ENCODE data around the gene DAG1. TPM values are rescaled to one million over a fixed set of nuclear protein-coding genes. Genes with fewer than 3 reads are reported as not detected.

Gene DAG1
- total RNA-seq, 1 donor from 2014 or later, result 43.6 TPM

- no peak for TF ChIP-seq CTCF (conservative IDR thresholded peaks at IDR 0.05; ENCODE audit: low read depth, low read length)
- no peak for DNase-seq (ENCODE audit: low read depth)
- H3K4me3 ChIP-seq (ENCODE audit: low read depth, low read length), result no peak overlapping the region
Observed at GRCh38 chr3:49500205-49500731, 30.2 kb downstream of the DAG1 start.

GRCh38 chr3:49500732-49501609, 30.9 kb downstream of the DAG1 start:
- no peak overlapping the region for H3K4me3 ChIP-seq (ENCODE audit: low read depth, low read length)
- no peak for TF ChIP-seq CTCF (conservative IDR thresholded peaks at IDR 0.05; ENCODE audit: low read depth, low read length)
- DNase-seq (ENCODE audit: low read depth), result peak; percentile 82

- DNase-seq (ENCODE audit: low read depth), result no peak
- H3K4me3 ChIP-seq (ENCODE audit: low read depth, low read length), result no peak overlapping the region
- TF ChIP-seq CTCF (conservative IDR thresholded peaks at IDR 0.05; ENCODE audit: low read depth, low read length), result no peak
Observed at GRCh38 chr3:49501842-49502241, 31.8 kb downstream of the DAG1 start.

- no peak for TF ChIP-seq CTCF (conservative IDR thresholded peaks at IDR 0.05; ENCODE audit: low read depth, low read length)
- H3K4me3 ChIP-seq (ENCODE audit: low read depth, low read length), result no peak overlapping the region
Observed at GRCh38 chr3:49506906-49507305, 36.8 kb downstream of the DAG1 start.

GRCh38 chr3:49509028-49509561, 39.0 kb downstream of the DAG1 start:
- DNase-seq (ENCODE audit: low read depth), result no peak
- H3K4me3 ChIP-seq (ENCODE audit: low read depth, low read length), result no peak overlapping the region
- no peak for TF ChIP-seq CTCF (conservative IDR thresholded peaks at IDR 0.05; ENCODE audit: low read depth, low read length)

More at GRCh38 chr3:49506906-49507305, 36.8 kb downstream of the DAG1 start:
- DNase-seq (ENCODE audit: low read depth), result no peak

GRCh38 chr3:49511639-49512038, 41.6 kb downstream of the DAG1 start:
- TF ChIP-seq CTCF (conservative IDR thresholded peaks at IDR 0.05; ENCODE audit: low read depth, low read length), result no peak
- DNase-seq (ENCODE audit: low read depth), result no peak
- no peak overlapping the region for H3K4me3 ChIP-seq (ENCODE audit: low read depth, low read length)
